ENCODE data around the gene SUSD1. TPM values are rescaled to one million over a fixed set of nuclear protein-coding genes. Genes with fewer than 3 reads are reported as not detected.

The SUSD1 gene
- total RNA-seq, 2 experiments from 2014 or later = 3.2 to 3.6 TPM

- no peak overlapping the region for H3K27ac Mint-ChIP-seq
- H3K27me3 Mint-ChIP-seq = peaks cover 1% of the 10 kb centered on the region
- intact Hi-C loops (cut with micrococcal nuclease) = no loop called here
- ChIA-PET POLR2A (interaction anchor here (2.6 kb wide), 1 partner anchor 11 kb away, joined by 10 read pairs; no protein-coding TSS in a partner anchor), CTCF (no interaction called here)
- peaks cover 29% of the 10 kb centered on the region for H3K4me1 Mint-ChIP-seq (ENCODE audit: low read depth)
- H3K9me3 Mint-ChIP-seq = no peaks in the 10 kb centered on the region
- no peak for DNase-seq
- H3K36me3 Mint-ChIP-seq = no peaks in the 10 kb centered on the region
- H3K4me3 Mint-ChIP-seq = no peak overlapping the region
These were observed 174.4 kb downstream of the SUSD1 start for GRCh38 chr9:112000743-112001142.

GRCh38 chr9:111999319-111999718, 175.8 kb downstream of the SUSD1 start:
- intact Hi-C loops (cut with micrococcal nuclease) = no loop called here
- Mint-ChIP-seq H3K27me3 (peaks cover 1% of the 10 kb centered on the region), H3K36me3 (no peaks in the 10 kb centered on the region), H3K4me1 (ENCODE audit: low read depth) (peaks cover 32% of the 10 kb centered on the region), H3K9me3 (no peaks in the 10 kb centered on the region), H3K4me3 (no peak overlapping the region), H3K27ac (no peak overlapping the region)
- no peak for DNase-seq
- ChIA-PET CTCF (no interaction called here), POLR2A (no interaction called here)

- H3K9me3 Mint-ChIP-seq = no peaks in the 10 kb centered on the region
- no peak overlapping the region for H3K27ac Mint-ChIP-seq
- intact Hi-C loops (cut with micrococcal nuclease) = no loop called here
- ChIA-PET POLR2A (no interaction called here), CTCF (interaction anchor here (1.1 kb wide), 1 partner anchor 34 kb away, joined by 3 read pairs; no protein-coding TSS in a partner anchor)
- H3K36me3 Mint-ChIP-seq = no peaks in the 10 kb centered on the region
- DNase-seq = no peak
- H3K27me3 Mint-ChIP-seq = peaks cover 3% of the 10 kb centered on the region
- H3K4me3 Mint-ChIP-seq = no peak overlapping the region
- peaks cover 36% of the 10 kb centered on the region for H3K4me1 Mint-ChIP-seq (ENCODE audit: low read depth)
These were observed 177.3 kb downstream of the SUSD1 start for GRCh38 chr9:111997831-111998230.

- peaks cover 34% of the 10 kb centered on the region for H3K4me1 Mint-ChIP-seq (ENCODE audit: low read depth)
- H3K36me3 Mint-ChIP-seq = peaks cover 6% of the 10 kb centered on the region
- H3K27me3 Mint-ChIP-seq = peaks cover 3% of the 10 kb centered on the region
- no peak for DNase-seq
- POLR2A ChIA-PET = interaction anchor here (0.6 to 2.7 kb wide), 7 partner anchors 10 to 98 kb away, joined by 3 to 10 read pairs (median 4); partner anchors contain the start of gene UGCG
- H3K27ac Mint-ChIP-seq = peak overlapping the region; percentile 10
- CTCF ChIA-PET = interaction anchor here (0.8 to 1.4 kb wide), 4 partner anchors 17 to 98 kb away, joined by 3 to 10 read pairs (median 6); no protein-coding TSS in a partner anchor
- no peak overlapping the region for H3K4me3 Mint-ChIP-seq
- intact Hi-C loops (cut with micrococcal nuclease) = loop anchor here (1.0 kb wide), 3 partner anchors 9 to 33 kb away; no protein-coding TSS in a partner anchor
- H3K9me3 Mint-ChIP-seq = peaks cover 5% of the 10 kb centered on the region
These were observed 180.2 kb downstream of the SUSD1 start for GRCh38 chr9:111994831-111995458.

- peaks cover 3% of the 10 kb centered on the region for H3K27me3 Mint-ChIP-seq
- intact Hi-C loops (cut with micrococcal nuclease) = loop anchor here (2.0 kb wide), 1 partner anchor 95 kb away; no protein-coding TSS in a partner anchor
- CTCF ChIA-PET = interaction anchor here (0.9 to 1.7 kb wide), 4 partner anchors 19 to 188 kb away, joined by 3 to 10 read pairs (median 7); no protein-coding TSS in a partner anchor
- peaks cover 6% of the 10 kb centered on the region for H3K36me3 Mint-ChIP-seq
- peak overlapping the region; percentile 39 for H3K27ac Mint-ChIP-seq
- POLR2A ChIA-PET = interaction anchor here (0.6 to 2.7 kb wide), 3 partner anchors 19 to 101 kb away, joined by 3 to 10 read pairs (median 9); partner anchors contain the start of gene UGCG
- no peak for DNase-seq
- peaks cover 5% of the 10 kb centered on the region for H3K9me3 Mint-ChIP-seq
- peaks cover 34% of the 10 kb centered on the region for H3K4me1 Mint-ChIP-seq (ENCODE audit: low read depth)
- no peak overlapping the region for H3K4me3 Mint-ChIP-seq
These were observed 181.8 kb downstream of the SUSD1 start for GRCh38 chr9:111993319-111993718.

GRCh38 chr9:111992523-111992922, 182.6 kb downstream of the SUSD1 start:
- Mint-ChIP-seq H3K4me1 (ENCODE audit: low read depth) (peaks cover 34% of the 10 kb centered on the region), H3K36me3 (peaks cover 6% of the 10 kb centered on the region), H3K9me3 (peaks cover 5% of the 10 kb centered on the region), H3K4me3 (no peak overlapping the region), H3K27me3 (peaks cover 2% of the 10 kb centered on the region), H3K27ac (peak overlapping the region; percentile 18)
- ChIA-PET CTCF (interaction anchor here (0.9 to 1.7 kb wide), 3 partner anchors 82 to 187 kb away, joined by 3 to 10 read pairs (median 4); no protein-coding TSS in a partner anchor), POLR2A (interaction anchor here (2.7 kb wide), 1 partner anchor 95 kb away, joined by 9 read pairs; the partner anchor contains the start of gene UGCG)
- intact Hi-C loops (cut with micrococcal nuclease) = loop anchor here (1.0 to 2.0 kb wide), 5 partner anchors 45 to 188 kb away; no protein-coding TSS in a partner anchor
- DNase-seq = peak; percentile 45

GRCh38 chr9:111991179-111991578, 183.9 kb downstream of the SUSD1 start:
- Mint-ChIP-seq H3K27ac (no peak overlapping the region), H3K36me3 (peaks cover 6% of the 10 kb centered on the region), H3K4me1 (ENCODE audit: low read depth) (peaks cover 35% of the 10 kb centered on the region), H3K4me3 (no peak overlapping the region), H3K27me3 (peaks cover 2% of the 10 kb centered on the region), H3K9me3 (peaks cover 5% of the 10 kb centered on the region)
- DNase-seq = no peak
- CTCF ChIA-PET = interaction anchor here (1.0 kb wide), 1 partner anchor 14 kb away, joined by 3 read pairs; no protein-coding TSS in a partner anchor
- intact Hi-C loops (cut with micrococcal nuclease) = no loop called here
- POLR2A ChIA-PET = no interaction called here

Other genes with a start within 250 kb of the SUSD1 start
- gene PTBP3, start 158.3 kb upstream of the SUSD1 start, total RNA-seq = 10 to 100 TPM; 87.2 to 92.3 TPM
- gene HSDL2, start 204.8 kb upstream of the SUSD1 start, total RNA-seq = 10 to 100 TPM; 24.8 to 26.3 TPM